Measurements from ENCODE around the gene EBP.

DNA sequence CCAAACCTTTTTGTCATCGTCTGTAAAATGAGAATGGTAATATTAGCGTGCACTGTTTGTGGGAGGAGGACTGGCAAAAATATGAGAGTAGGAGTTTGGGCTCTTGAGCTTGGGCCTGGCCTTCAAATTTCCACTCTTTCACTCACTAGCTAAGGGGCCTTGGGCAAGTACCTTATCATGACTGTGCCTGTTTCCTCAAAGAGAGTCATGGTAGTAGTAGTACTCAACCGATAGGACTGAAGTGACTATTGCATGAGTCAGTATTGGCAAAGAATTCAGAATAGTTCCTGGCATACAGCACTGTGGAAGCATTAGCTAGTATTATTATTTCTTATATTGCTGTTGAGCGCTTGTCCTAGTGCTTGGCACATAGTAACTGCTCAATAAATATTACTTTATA lies 36.7 kb downstream of the EBP start:
- TF ChIP-seq, protein P1, sequence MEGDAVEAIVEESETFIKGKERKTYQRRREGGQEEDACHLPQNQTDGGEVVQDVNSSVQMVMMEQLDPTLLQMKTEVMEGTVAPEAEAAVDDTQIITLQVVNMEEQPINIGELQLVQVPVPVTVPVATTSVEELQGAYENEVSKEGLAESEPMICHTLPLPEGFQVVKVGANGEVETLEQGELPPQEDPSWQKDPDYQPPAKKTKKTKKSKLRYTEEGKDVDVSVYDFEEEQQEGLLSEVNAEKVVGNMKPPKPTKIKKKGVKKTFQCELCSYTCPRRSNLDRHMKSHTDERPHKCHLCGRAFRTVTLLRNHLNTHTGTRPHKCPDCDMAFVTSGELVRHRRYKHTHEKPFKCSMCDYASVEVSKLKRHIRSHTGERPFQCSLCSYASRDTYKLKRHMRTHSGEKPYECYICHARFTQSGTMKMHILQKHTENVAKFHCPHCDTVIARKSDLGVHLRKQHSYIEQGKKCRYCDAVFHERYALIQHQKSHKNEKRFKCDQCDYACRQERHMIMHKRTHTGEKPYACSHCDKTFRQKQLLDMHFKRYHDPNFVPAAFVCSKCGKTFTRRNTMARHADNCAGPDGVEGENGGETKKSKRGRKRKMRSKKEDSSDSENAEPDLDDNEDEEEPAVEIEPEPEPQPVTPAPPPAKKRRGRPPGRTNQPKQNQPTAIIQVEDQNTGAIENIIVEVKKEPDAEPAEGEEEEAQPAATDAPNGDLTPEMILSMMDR (conservative IDR thresholded peaks at IDR 0.05 in 1 of 2, IDR thresholded peaks at IDR 0.05 in 1 of 2; ENCODE audit: low read depth in 1 of 2, low read length in 2 of 2): no peak
- TF ChIP-seq EZH2 (IDR thresholded peaks at IDR 0.05; ENCODE audit: low read length, missing control alignments): no peak

Measured in fibroblast of lung (primary cell).